NCI-H2227 (cell line): ENCODE data around the gene SOWAHC.

Experiments used
- DNase-seq: peaks from one replicate; lab custom pipeline; 2025; ENCODE audit not compliant: unreplicated experiment; lab: John Stamatoyannopoulos, UW

The SOWAHC gene

GRCh38 chr2:109645412-109646184, 31.4 kb downstream of the SOWAHC start:
- no peak for DNase-seq

GRCh38 chr2:109646961-109647360, 32.8 kb downstream of the SOWAHC start:
- no peak for DNase-seq

GRCh38 chr2:109647636-109648035, 33.5 kb downstream of the SOWAHC start:
- no peak for DNase-seq

GRCh38 chr2:109648041-109648527, 33.9 kb downstream of the SOWAHC start:
- DNase-seq: no peak

- no peak for DNase-seq
Observed at GRCh38 chr2:109649736-109650695, 35.9 kb downstream of the SOWAHC start.

- DNase-seq: no peak
Observed at GRCh38 chr2:109654326-109655050, 40.3 kb downstream of the SOWAHC start.

GRCh38 chr2:109655287-109655686, 41.1 kb downstream of the SOWAHC start:
- DNase-seq: no peak

GRCh38 chr2:109659396-109660045, 45.4 kb downstream of the SOWAHC start:
- DNase-seq: no peak

- DNase-seq: no peak
Observed at GRCh38 chr2:109660046-109660860, 46.1 kb downstream of the SOWAHC start.

- no peak for DNase-seq
Observed at GRCh38 chr2:109662889-109663288, 48.7 kb downstream of the SOWAHC start.

- peak; percentile 26 for DNase-seq
Observed at GRCh38 chr2:109663721-109664120, 49.6 kb downstream of the SOWAHC start.

- DNase-seq: no peak
Observed at GRCh38 chr2:109666466-109666865, 52.3 kb downstream of the SOWAHC start.
